WERI-Rb-1 (cell line): ENCODE data around the gene BCAS3.

Experiments used
- DNase-seq: peaks from one replicate; pipeline ENCODE4 v3.0.0-alpha.2; 2020
- H3K27ac ChIP-seq: fragments of 250-450 bp; sonication (Bioruptor Pico); 2 replicates; pipeline ENCODE4 v1.5.1; 2020; ENCODE audit warnings: mild to moderate bottlenecking, moderate library complexity
- H3K27me3 ChIP-seq: fragments of 250-450 bp; sonication (Bioruptor Pico); 2 replicates; pipeline ENCODE4 v1.5.1; 2021; ENCODE audit warnings: mild to moderate bottlenecking, low read depth, moderate library complexity; ENCODE audit not compliant: insufficient read depth, severe bottlenecking
- H3K36me3 ChIP-seq: fragments of 250-450 bp; sonication (Bioruptor Pico); 2 replicates; pipeline ENCODE4 v1.5.1; 2020; ENCODE audit warnings: mild to moderate bottlenecking, moderate library complexity
- H3K4me3 ChIP-seq: 2 replicates; pipeline ENCODE4 v1.5.1; 2011; ENCODE audit warnings: low read depth, mild to moderate bottlenecking, control low read depth, low read length
- H3K9me3 ChIP-seq: fragments of 250-450 bp; sonication (Bioruptor Pico); 2 replicates; pipeline ENCODE4 v1.5.1; 2021; ENCODE audit warnings: mild to moderate bottlenecking, moderate library complexity; ENCODE audit not compliant: severe bottlenecking
- TF ChIP-seq, protein P1 (sequence below): IDR thresholded peaks from 2 replicates; pipeline ENCODE4 v1.5.1; 2011; ENCODE audit warnings: low read depth, mild to moderate bottlenecking, control low read depth, inconsistent platforms, low read length

BCAS3 gene

DNA sequence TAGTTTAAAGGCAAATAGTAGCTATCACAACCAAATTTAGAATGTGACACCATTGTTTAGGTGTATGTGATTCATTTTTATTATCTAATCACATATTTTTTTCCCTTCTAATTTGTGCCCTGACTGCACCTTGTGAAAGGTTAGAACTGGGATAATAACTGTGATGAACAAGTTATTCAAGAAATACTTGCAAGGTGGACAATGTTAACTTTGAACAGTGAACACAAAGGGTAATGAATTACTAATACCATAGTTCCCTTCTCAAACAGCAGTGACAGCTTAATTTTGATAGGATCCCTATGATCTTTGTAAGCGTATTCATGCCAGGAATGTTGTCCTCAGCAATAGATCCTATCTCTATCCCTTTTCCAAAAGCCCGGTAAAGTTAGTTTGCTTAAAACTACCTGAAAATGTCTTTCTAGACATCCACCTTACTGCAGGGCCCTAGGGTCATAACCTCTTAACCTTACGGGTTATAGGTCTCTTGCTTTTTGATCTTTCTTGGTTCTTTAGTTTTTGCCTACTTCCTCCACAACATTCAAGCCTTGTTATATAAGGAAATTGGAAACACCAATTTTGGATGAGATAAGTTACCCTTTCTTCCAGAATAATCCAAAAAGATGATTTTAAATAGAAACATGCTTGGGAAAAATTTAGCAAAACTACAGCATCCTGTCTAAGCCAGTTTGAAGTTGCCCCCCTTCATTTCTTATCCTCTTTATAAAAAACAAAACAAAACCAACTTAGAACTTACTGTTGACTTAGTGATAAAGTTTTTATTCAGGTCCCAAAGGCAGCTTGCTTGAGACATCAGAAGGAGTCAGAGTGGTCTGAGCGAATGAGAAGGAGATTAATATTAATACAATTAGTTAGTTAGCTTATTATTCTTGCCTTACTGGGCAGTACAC lies 522.0 kb downstream of the BCAS3 start:
- H3K27me3 ChIP-seq: no peaks in the 10 kb centered on the region
- no peaks in the 10 kb centered on the region for H3K36me3 ChIP-seq
- H3K9me3 ChIP-seq: no peaks in the 10 kb centered on the region
- TF ChIP-seq, protein P1, sequence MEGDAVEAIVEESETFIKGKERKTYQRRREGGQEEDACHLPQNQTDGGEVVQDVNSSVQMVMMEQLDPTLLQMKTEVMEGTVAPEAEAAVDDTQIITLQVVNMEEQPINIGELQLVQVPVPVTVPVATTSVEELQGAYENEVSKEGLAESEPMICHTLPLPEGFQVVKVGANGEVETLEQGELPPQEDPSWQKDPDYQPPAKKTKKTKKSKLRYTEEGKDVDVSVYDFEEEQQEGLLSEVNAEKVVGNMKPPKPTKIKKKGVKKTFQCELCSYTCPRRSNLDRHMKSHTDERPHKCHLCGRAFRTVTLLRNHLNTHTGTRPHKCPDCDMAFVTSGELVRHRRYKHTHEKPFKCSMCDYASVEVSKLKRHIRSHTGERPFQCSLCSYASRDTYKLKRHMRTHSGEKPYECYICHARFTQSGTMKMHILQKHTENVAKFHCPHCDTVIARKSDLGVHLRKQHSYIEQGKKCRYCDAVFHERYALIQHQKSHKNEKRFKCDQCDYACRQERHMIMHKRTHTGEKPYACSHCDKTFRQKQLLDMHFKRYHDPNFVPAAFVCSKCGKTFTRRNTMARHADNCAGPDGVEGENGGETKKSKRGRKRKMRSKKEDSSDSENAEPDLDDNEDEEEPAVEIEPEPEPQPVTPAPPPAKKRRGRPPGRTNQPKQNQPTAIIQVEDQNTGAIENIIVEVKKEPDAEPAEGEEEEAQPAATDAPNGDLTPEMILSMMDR: no peak
- no peak for DNase-seq
- H3K27ac ChIP-seq: no peak overlapping the region
- H3K4me3 ChIP-seq: no peak overlapping the region

DNA sequence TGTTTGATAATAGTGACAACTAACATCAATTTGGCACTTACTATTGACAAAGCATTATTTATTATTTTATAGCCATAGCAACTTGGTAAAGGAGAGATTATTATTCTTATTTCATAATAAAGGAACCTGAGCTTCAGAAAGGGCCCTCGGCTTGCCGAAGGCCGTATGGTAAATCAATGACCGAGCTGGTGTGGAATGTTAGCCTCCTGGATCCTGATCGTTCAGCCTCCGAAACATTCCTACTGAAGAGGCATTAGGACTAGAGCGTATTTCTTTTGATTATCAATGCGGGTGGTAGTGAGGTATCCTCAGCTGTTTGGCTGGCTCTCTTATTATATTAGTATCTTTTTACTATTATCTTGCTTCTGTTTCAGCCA lies 522.7 kb downstream of the BCAS3 start:
- Histone ChIP-seq H3K27ac (no peak overlapping the region), H3K9me3 (no peaks in the 10 kb centered on the region), H3K4me3 (no peak overlapping the region), H3K27me3 (no peaks in the 10 kb centered on the region), H3K36me3 (no peaks in the 10 kb centered on the region)
- TF ChIP-seq, protein P1: no peak
- DNase-seq: no peak

DNA sequence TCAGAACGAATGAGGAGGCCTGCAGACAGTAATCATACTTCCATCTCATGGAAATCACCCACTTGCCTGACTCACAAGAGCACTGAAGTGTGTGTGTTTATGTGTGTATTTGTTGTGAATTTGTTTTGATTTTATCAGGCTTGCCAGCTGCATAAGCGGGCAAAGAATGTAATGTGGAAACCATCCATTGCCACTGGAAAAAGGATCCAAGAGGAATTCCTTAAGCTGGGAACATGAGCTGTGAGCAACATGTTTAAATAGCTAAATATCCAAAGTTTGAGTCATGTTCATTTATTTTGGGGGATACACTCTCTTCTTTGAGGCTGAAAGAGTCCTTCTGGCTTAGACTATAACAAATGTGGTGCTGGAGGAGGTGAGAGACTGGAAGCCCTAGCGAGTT lies 523.6 kb downstream of the BCAS3 start:
- Histone ChIP-seq H3K4me3 (no peak overlapping the region), H3K27me3 (no peaks in the 10 kb centered on the region), H3K9me3 (no peaks in the 10 kb centered on the region), H3K27ac (no peak overlapping the region), H3K36me3 (no peaks in the 10 kb centered on the region)
- TF ChIP-seq, protein P1: no peak
- no peak for DNase-seq

DNA sequence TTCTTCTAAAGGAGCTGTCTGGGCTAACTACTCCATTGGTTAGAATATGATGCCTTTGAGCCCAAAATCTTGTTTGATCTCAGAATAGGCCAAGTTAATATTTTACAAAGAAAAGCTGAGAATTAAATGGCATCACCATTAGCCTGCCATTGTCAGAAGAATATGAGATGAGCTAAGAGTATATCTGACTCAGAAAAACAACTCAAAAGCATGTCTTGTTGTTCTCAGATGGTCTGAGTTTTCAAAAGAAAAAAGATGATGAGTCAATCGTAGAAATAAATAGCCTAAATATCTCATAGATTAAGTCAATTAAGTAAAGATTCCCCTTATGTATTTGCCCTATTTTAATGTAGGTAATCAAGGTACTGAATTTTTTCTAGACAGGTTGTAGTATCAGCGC lies 524.9 kb downstream of the BCAS3 start:
- no peaks in the 10 kb centered on the region for H3K9me3 ChIP-seq
- H3K27ac ChIP-seq: no peak overlapping the region
- TF ChIP-seq, protein P1: no peak
- no peak overlapping the region for H3K4me3 ChIP-seq
- H3K27me3 ChIP-seq: no peaks in the 10 kb centered on the region
- no peaks in the 10 kb centered on the region for H3K36me3 ChIP-seq
- DNase-seq: no peak

DNA sequence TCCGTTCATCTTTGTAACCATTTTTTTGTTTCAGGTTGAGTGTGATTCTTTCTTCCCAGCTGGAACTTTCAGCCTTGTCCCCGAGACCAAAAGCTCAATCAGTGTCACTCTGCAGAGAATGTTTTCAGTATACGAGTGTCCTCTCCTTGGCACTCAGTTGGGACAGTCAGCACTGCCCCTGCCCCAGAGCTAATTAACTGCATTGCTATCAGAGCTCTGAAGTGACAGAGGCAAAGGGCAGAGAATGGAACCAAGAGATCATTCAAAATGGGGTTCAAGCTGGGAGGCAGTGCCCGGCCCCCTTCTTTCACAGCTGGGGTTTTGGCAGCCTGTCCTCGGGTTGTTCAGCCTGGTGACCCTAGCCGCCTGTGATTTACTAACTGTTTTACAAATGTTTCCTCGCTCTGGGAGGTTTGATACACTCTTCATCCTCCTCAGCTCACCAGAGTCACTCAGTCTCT lies 526.0 kb downstream of the BCAS3 start:
- TF ChIP-seq, protein P1: no peak
- Histone ChIP-seq H3K4me3 (no peak overlapping the region), H3K27ac (no peak overlapping the region), H3K36me3 (no peaks in the 10 kb centered on the region), H3K27me3 (no peaks in the 10 kb centered on the region), H3K9me3 (no peaks in the 10 kb centered on the region)
- DNase-seq: no peak
